Hematopoietic multipotent progenitor cell treated with erythropoietin and hydrocortisone succinate and interleukin-3 and kit ligand, for 15 days (in vitro differentiated cells): ENCODE results near the gene CFAP69.
"Not testable (repeated sequence)": the region's sequence is repeated elsewhere in the genome, so short reads cannot be mapped to it uniquely, and the experiment has no call there.

ENCODE experiments used
- DNase-seq: peaks from one replicate; pipeline ENCODE4 v3.0.0-alpha.2; 2015; ENCODE audit warnings: low spot score

The CFAP69 gene

DNA sequence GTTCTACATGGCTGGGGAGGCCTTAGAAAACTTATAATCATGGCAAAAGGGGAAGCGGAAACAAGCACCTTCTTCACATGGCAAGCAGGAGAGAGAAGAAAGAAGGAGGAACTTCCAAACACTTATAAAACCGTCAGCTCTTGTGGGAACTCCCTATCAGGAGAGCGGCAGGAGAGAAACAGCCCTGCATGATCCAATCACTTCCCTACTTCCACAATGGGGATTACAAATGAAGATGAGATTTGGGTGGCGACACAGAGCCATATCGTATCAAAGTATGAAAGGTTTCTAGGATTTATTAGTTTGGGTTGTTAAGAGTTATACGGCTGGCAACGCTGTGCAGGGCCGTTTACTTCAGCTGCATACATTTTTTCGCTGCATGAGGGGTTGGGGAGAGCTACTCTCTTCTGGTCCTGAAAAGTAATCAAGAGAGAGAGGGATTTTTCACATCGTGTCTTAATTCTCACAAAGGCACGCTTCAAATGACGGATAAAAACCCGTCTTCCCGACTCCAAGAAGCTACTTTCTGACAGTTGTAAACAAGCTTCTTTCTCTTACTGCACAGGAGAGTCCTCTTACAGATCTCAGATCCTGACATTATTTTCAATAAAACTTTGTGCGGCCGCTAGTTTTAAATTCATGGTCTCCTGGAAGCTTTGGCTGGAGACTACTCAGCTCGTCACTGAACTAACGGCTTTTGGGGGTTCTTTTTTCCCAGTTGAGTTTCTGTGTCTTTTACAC lies 100.8 kb downstream of the CFAP69 start:
- no peak for DNase-seq

DNA sequence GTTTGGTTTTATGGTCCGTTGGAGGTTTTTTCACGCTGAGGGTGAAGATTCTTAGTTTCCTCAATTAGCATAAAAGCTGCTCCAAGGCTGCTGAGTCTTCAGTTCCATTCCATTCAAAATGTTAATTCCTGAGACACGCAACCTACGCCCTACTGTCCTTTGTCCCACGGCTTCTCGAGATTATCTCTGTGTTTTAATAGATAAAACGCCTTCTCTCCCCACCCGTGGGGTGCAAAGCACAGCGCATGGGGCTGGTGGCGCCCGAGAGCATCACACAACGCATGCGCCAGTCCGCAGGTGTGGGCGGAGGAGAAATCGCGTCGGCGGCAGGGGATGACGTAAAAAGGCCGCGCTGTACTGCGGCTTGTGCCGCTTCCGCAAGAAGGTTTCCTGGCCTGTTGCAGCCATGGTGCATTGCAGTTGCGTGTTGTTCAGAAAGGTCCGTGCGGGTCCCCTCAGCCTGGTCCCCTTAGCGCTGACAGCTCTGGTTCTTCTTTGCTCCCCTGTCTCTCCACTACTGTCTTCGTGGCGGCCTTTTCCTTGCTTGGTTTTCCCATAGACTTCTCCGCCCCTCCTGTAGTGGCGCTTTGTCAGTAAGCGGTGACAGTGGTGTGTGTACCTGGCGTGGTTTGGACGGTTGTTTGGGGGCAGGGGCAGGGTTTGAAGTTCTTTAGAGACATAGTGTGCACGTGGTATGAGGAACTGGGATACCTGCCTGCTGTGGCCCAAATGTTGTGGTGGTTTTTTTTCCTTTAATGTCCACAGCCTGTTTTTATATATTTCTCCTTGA lies 101.6 kb downstream of the CFAP69 start, which contains the start of gene GTPBP10:
TSS of gene GTPBP10 (plus strand) at position 381 of the 790 bp plus-strand sequence. CDS start at position 407, 26 bp downstream.
- peak; percentile 94 for DNase-seq

DNA sequence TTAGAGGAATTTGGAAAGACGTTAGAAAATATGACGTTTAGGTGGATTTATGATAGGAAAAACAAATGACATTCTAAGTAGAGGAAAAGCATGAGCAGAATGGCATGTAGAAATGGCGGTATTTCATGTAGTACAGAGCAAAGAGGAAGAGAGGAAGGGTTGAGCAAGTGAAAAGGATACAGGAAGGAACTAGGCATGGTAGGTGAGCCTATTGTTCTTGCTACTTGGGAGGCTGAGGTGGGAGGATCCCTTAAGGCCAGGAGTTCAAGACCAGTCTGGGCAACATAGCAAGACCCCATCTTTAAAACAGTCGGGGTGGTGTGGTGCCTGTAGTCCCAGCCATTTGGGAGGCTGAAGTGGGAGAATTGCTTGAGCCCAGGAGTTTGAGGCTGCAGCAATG lies 102.8 kb downstream of the CFAP69 start:
- DNase-seq = no peak

DNA sequence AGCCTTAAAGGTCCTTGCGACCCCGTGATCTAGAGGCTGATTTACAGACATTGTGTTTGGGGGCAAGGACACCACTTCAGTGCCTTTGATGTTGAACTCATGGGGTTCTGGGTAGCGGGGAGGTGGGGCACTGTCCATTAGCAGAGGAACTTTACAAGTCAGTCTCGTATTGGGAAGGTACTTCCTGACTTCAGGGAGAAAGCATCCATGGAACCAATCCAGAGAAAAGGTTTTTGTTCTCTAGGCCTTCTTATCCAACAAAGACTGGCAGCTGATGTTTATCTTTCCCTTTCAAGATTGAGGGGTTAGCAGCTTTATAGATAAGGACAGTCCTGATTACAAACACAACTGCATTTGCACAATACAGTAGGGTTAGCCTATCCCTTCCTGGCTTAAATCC lies 104.3 kb downstream of the CFAP69 start:
- DNase-seq = no peak

DNA sequence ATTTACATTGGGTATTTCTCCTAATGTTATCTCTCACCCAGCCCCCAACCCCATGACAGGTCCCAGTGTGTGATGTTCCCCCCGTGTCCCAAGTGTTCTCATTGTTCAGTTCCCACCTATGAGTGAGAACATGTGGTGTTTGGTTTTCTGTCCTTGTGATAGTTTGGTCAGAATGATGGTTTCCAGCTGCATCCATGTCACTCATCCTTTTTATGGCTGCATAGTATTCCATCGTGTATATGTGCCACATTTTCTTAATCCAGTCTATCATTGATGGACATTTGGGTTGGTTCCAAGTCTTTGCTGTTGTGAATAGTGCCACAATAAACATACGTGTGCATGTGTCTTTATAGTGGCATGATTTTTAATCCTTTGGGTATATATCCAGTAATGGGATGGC lies 105.1 kb downstream of the CFAP69 start:
- not testable (repeated sequence) for DNase-seq

DNA sequence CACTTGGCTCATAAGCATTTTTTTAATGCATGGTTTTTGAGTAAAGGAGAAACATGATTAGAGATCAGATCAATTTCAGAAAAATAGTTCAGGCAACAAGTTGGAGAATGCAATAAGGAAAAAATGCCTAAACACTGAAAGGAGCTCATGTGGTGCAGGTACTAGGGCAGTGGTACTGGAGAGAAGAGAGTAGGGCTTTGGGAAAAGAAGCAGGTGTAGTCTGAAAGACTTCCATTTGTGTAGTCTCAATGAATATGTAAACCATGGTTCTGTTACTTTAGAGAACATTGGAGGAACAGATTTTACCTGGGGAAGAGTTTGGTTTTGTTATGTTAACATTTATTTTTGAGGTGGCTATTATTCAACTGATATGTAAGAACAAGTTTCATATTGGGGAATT lies 107.0 kb downstream of the CFAP69 start:
- no peak for DNase-seq
